RWPE1 (cell line): ENCODE measurements around the gene SLC45A1.

Experiments used
- CTCF ChIA-PET: fragments of 350-600 bp; sonication (Branson Sonifier 250); formaldehyde crosslinking; extraction: SDS; loops from one replicate; lab custom pipeline; 2021; lab: Yijun Ruan, JAX
- POLR2A ChIA-PET: fragments of 400-600 bp; formaldehyde crosslinking; extraction: SDS; loops from one replicate; lab custom pipeline; 2020; ENCODE audit warnings: antibody characterized with exemption; ENCODE audit not compliant: low non-redundant PET; lab: Yijun Ruan, JAX
- DNase-seq: peaks from one replicate; pipeline ENCODE4 v3.0.0; 2012; ENCODE audit warnings: low spot score
- H3K27ac ChIP-seq: fragments of 450-650 bp; 2 replicates; pipeline ENCODE4 v1.5.1; 2017
- TF ChIP-seq, protein P1 (sequence below): fragments of 450-650 bp; conservative IDR thresholded peaks from 2 replicates; pipeline ENCODE4 v1.5.1; 2017; ENCODE audit warnings: low read depth, mild to moderate bottlenecking

Gene SLC45A1

GRCh38 chr1:8332806-8333205 lies 14.9 kb downstream of the SLC45A1 start:
- TF ChIP-seq, protein P1, sequence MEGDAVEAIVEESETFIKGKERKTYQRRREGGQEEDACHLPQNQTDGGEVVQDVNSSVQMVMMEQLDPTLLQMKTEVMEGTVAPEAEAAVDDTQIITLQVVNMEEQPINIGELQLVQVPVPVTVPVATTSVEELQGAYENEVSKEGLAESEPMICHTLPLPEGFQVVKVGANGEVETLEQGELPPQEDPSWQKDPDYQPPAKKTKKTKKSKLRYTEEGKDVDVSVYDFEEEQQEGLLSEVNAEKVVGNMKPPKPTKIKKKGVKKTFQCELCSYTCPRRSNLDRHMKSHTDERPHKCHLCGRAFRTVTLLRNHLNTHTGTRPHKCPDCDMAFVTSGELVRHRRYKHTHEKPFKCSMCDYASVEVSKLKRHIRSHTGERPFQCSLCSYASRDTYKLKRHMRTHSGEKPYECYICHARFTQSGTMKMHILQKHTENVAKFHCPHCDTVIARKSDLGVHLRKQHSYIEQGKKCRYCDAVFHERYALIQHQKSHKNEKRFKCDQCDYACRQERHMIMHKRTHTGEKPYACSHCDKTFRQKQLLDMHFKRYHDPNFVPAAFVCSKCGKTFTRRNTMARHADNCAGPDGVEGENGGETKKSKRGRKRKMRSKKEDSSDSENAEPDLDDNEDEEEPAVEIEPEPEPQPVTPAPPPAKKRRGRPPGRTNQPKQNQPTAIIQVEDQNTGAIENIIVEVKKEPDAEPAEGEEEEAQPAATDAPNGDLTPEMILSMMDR, result no peak
- ChIA-PET POLR2A (no interaction called here), CTCF (no interaction called here)
- no peak for DNase-seq
- no peak overlapping the region for H3K27ac ChIP-seq

DNA sequence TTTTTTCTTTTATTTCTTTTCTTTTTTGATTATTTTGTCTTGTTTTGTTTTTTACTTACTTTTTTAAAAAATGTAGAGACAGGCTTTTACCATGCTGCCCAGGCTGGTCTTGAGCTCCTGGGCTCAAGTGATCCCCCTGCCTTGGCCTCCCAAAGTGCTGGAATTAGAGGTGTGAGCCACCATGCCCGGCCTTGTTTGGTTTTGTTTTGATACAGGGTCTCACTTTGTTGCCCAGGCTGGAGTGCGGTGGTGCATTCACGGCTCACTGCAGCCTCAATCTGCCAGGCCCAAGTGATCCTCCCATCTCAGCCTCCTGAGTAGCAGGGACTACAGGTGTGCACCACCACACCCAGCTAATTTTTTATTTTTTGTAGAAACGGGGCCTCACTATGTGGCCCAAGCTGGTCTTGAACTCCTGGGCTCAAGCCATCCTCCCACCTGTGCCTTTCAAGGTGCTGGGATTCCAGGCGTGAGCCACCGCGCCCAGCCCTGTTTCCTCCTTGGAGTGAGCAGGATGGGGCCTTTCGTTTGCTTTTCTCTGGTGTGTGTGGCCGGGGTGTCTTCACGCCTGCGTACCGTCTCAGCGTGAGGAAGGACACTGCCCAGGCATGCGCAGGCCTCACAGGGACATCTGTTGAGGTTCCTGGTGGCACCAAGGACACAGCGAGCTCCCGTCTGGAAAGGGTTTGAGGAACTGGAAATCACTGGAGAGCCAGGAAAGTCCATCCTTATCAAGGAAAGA lies 15.5 kb downstream of the SLC45A1 start:
- no peak overlapping the region for H3K27ac ChIP-seq
- CTCF ChIA-PET, result no interaction called here
- no peak for DNase-seq
- POLR2A ChIA-PET, result no interaction called here
- TF ChIP-seq, protein P1, result no peak

GRCh38 chr1:8334106-8334851 lies 16.4 kb downstream of the SLC45A1 start:
- DNase-seq, result no peak
- H3K27ac ChIP-seq, result no peak overlapping the region
- ChIA-PET CTCF (no interaction called here), POLR2A (no interaction called here)
- TF ChIP-seq, protein P1, result no peak

- ChIA-PET POLR2A (no interaction called here), CTCF (no interaction called here)
- TF ChIP-seq, protein P1, result no peak
- DNase-seq, result no peak
- H3K27ac ChIP-seq, result no peak overlapping the region
These were observed 17.3 kb downstream of the SLC45A1 start for GRCh38 chr1:8335246-8335645.

- CTCF ChIA-PET, result interaction anchor here (0.6 kb wide), 2 partner anchors 301 to 363 kb away, joined by 3 to 4 read pairs; no protein-coding TSS in a partner anchor
- no peak for DNase-seq
- TF ChIP-seq, protein P1, result no peak
- POLR2A ChIA-PET, result no interaction called here
- H3K27ac ChIP-seq, result no peak overlapping the region
These were observed 20.0 kb downstream of the SLC45A1 start for GRCh38 chr1:8337776-8338525.

DNA sequence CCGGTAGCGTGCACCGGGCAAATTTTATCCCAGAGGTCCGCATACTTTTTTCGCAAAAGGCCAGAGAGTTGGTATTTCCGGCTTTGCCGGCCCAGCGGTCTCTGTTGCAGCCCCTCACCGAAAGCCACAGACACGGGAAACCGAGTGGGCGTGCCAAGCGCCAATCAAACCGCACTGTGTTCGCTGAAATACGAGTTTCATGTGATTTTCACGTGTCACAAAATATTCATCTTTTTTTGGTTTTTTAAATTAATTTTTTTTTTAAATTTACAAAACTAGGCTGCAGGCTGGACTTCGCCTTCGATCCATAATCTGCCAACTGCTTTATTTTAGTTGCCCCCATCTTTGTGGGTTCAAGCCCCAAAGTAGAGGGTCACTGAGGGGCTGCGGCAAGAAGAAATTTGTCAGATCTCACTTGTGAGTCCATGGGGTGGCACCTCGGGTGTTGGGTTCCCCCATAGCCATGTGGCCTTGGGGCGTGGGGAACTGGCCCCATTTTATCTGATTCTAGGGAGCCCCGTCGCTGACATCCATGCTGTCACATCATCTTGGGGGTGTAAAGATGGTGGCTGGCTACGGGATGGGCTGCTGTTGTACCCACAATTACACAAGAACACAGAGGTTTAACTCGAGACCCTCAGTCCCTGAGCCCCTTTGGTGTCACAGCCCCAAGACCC lies 20.8 kb downstream of the SLC45A1 start:
- DNase-seq, result no peak
- TF ChIP-seq, protein P1, result no peak
- H3K27ac ChIP-seq, result no peak overlapping the region
- POLR2A ChIA-PET, result no interaction called here
- CTCF ChIA-PET, result no interaction called here
